SK-N-SH (cell line): Measurements from ENCODE around the gene GULP1. TPM values are rescaled to one million over a fixed set of nuclear protein-coding genes. Genes with fewer than 3 reads are reported as not detected.

Source experiments
- CTCF ChIA-PET: fragments of 300-600, 350-600 bp; formaldehyde crosslinking; extraction: SDS; loops from one replicate; lab custom pipeline; 2021; lab: Yijun Ruan, JAX
- POLR2A ChIA-PET: fragments of 350-600 bp; sonication (Branson Sonifier 250); formaldehyde crosslinking; extraction: SDS; loops from one replicate; lab custom pipeline; 2020; ENCODE audit warnings: antibody characterized with exemption, inconsistent platforms; lab: Yijun Ruan, JAX
- DNase-seq: peaks from one replicate; pipeline ENCODE4 v3.0.0; 2012
- H2AFZ ChIP-seq: fragments of 200-600 bp; sonication (generic); 2 replicates; pipeline ENCODE4 v1.8.1; 2016; ENCODE audit warnings: antibody characterized with exemption, mild to moderate bottlenecking, low read depth
- H3F3A ChIP-seq: fragments of 200-600 bp; sonication (generic); replicated peaks from 2 replicates; pipeline ENCODE3; 2016; ENCODE audit warnings: antibody characterized with exemption, mild to moderate bottlenecking; ENCODE audit not compliant: insufficient read depth
- H3K27ac ChIP-seq, 2 experiments: fragments of 200-500 bp in 1 of 2; fragments of 200-600 bp in 1 of 2; sonication (Bioruptor generic) in 1 of 2; sonication (generic), shearing (Covaris generic) in 1 of 2; 2 replicates each; pipeline versions ENCODE4 v1.5.1 to v1.6.1; 2014 to 2016; ENCODE audit warnings: low read depth in 2 of 2, inconsistent platforms in 1 of 2, low read length in 1 of 2, mild to moderate bottlenecking in 1 of 2, mixed read lengths in 1 of 2
- H3K27me3 ChIP-seq: fragments of 200-600 bp; sonication (generic), shearing (Covaris generic); 2 replicates; pipeline ENCODE4 v1.6.1; 2016; ENCODE audit warnings: mixed run types; ENCODE audit not compliant: insufficient read depth
- H3K36me3 ChIP-seq, 2 experiments: fragments of 200-500 bp in 1 of 2; fragments of 200-600 bp in 1 of 2; sonication (Bioruptor generic) in 1 of 2; sonication (generic) in 1 of 2; replicated peaks in 1 of 2; 2 replicates each; pipeline versions ENCODE3 to v1.5.1; 2014 to 2016; ENCODE audit warnings: low read length in 1 of 2, mild to moderate bottlenecking in 1 of 2; ENCODE audit not compliant: insufficient read depth in 2 of 2, control insufficient read depth in 1 of 2
- H3K4me1 ChIP-seq, 2 experiments: fragments of 200-500 bp in 1 of 2; fragments of 200-600 bp in 1 of 2; sonication (Bioruptor generic) in 1 of 2; sonication (generic), shearing (Covaris generic) in 1 of 2; 2 replicates each; pipeline versions ENCODE4 v1.5.1 to v1.6.1; 2014 to 2016; ENCODE audit warnings: low read depth in 1 of 2, low read length in 1 of 2, mixed run types in 1 of 2; ENCODE audit not compliant: insufficient read depth in 2 of 2, control insufficient read depth in 1 of 2
- H3K4me2 ChIP-seq: fragments of 200-600 bp; sonication (generic), shearing (Covaris generic); 2 replicates; pipeline ENCODE4 v1.6.1; 2017; ENCODE audit warnings: mixed run types
- H3K4me3 ChIP-seq, 2 experiments: fragments of 200-500 bp in 1 of 2; fragments of 200-600 bp in 1 of 2; sonication (Bioruptor generic) in 1 of 2; sonication (generic), shearing (Covaris generic) in 1 of 2; 2 replicates each; pipeline versions ENCODE4 v1.5.1 to v1.8.1; 2014 to 2016; ENCODE audit warnings: low read depth in 2 of 2, inconsistent platforms in 1 of 2, low read length in 1 of 2, mild to moderate bottlenecking in 1 of 2, mixed read lengths in 1 of 2, moderate library complexity in 1 of 2
- H3K79me2 ChIP-seq: fragments of 200-600 bp; sonication (generic); 2 replicates; pipeline ENCODE4 v1.8.1; 2017; ENCODE audit warnings: mild to moderate bottlenecking; ENCODE audit not compliant: insufficient read depth
- H3K9ac ChIP-seq: fragments of 200-600 bp; sonication (generic); 2 replicates; pipeline ENCODE4 v1.6.1; 2017; ENCODE audit warnings: mixed run types
- H3K9me2 ChIP-seq: fragments of 200-600 bp; sonication (generic); 2 replicates; pipeline ENCODE4 v1.6.1; 2017; ENCODE audit warnings: mixed run types
- H3K9me3 ChIP-seq: fragments of 200-600 bp; sonication (generic); 2 replicates; pipeline ENCODE4 v1.6.1; 2017; ENCODE audit warnings: mixed run types, mild to moderate bottlenecking, moderate library complexity
- H4K20me1 ChIP-seq: fragments of 200-600 bp; sonication (generic); 2 replicates; pipeline ENCODE4 v1.6.1; 2017; ENCODE audit warnings: mild to moderate bottlenecking, mixed run types; ENCODE audit not compliant: insufficient read depth
- FOSL2 ChIP-seq: IDR thresholded peaks from 2 replicates; pipeline ENCODE4 v1.4.0; 2012; ENCODE audit warnings: low read depth, mild to moderate bottlenecking, moderate library complexity, borderline replicate concordance
- IRF3 ChIP-seq: fragments of 150-350 bp; IDR thresholded peaks from 2 replicates; pipeline ENCODE4 v1.6.1; 2016; ENCODE audit warnings: mild to moderate bottlenecking, low read depth, low read length
- JUND ChIP-seq: IDR thresholded peaks from 2 replicates; pipeline ENCODE4 v1.4.0; 2012
- MAX ChIP-seq: IDR thresholded peaks from 2 replicates; pipeline ENCODE4 v1.4.0; 2012; ENCODE audit warnings: low read depth
- MXI1 ChIP-seq: IDR thresholded peaks from 2 replicates; pipeline ENCODE4 v1.6.1; 2012; ENCODE audit warnings: mild to moderate bottlenecking, low read depth, low read length, improper control_type of control experiment
- NFIC ChIP-seq: IDR thresholded peaks from 2 replicates; pipeline ENCODE4 v1.4.0; 2012; ENCODE audit warnings: borderline replicate concordance
- NRF1 ChIP-seq: IDR thresholded peaks from 2 replicates; pipeline ENCODE4 v1.6.1; 2012; ENCODE audit warnings: low read depth, mild to moderate bottlenecking, low read length
- PBX3 ChIP-seq: IDR thresholded peaks from 2 replicates; pipeline ENCODE4; 2012
- POLR2AphosphoS5 ChIP-seq: IDR thresholded peaks from 2 replicates; pipeline ENCODE4 v1.6.1; 2012; ENCODE audit warnings: low read depth, low read length
- RAD21 ChIP-seq: IDR thresholded peaks from 2 replicates; pipeline ENCODE4 v1.6.1; 2012; ENCODE audit warnings: mild to moderate bottlenecking, low read length
- RCOR1 ChIP-seq: fragments of 150-350 bp; IDR thresholded peaks from 2 replicates; pipeline ENCODE4 v1.6.1; 2017; ENCODE audit warnings: antibody characterized with exemption, low read length
- RFX5 ChIP-seq: IDR thresholded peaks from 2 replicates; pipeline ENCODE4 v1.6.1; 2012; ENCODE audit warnings: mild to moderate bottlenecking, improper control_type of control experiment, low read length
- RXRA ChIP-seq: IDR thresholded peaks from 2 replicates; pipeline ENCODE4 v1.4.0; 2012; ENCODE audit warnings: low read depth, mild to moderate bottlenecking, borderline replicate concordance
- SIN3A ChIP-seq: IDR thresholded peaks from 2 replicates; pipeline ENCODE4 v1.6.1; 2012; ENCODE audit warnings: low read depth, mild to moderate bottlenecking, low read length, moderate library complexity, borderline replicate concordance
- SMC3 ChIP-seq: IDR thresholded peaks from 2 replicates; pipeline ENCODE4 v1.6.1; 2012; ENCODE audit warnings: low read depth, low read length, improper control_type of control experiment
- TAF1 ChIP-seq: IDR thresholded peaks from 2 replicates; pipeline ENCODE4 v1.6.1; 2012; ENCODE audit warnings: low read depth, mild to moderate bottlenecking, low read length, moderate library complexity, borderline replicate concordance
- TCF12 ChIP-seq: IDR thresholded peaks from 2 replicates; pipeline ENCODE4 v1.4.0; 2012
- TEAD4 ChIP-seq: IDR thresholded peaks from 2 replicates; pipeline ENCODE4 v1.4.0; 2012; ENCODE audit warnings: mild to moderate bottlenecking, borderline replicate concordance; ENCODE audit not compliant: insufficient read depth
- USF2 ChIP-seq: fragments of 150-350 bp; IDR thresholded peaks from 2 replicates; pipeline ENCODE4 v1.6.1; 2017; ENCODE audit warnings: antibody characterized with exemption, low read length, low read depth, borderline replicate concordance
- YY1 ChIP-seq: IDR thresholded peaks from 2 replicates; pipeline ENCODE4 v1.4.0; 2012; ENCODE audit warnings: low read depth, mild to moderate bottlenecking
- WGBS: methylation state at CpG from one replicate; pipeline ENCODE4 v1.1.6; 2017; ENCODE audit warnings: low lambda C conversion rate; 5-methylcytosine and 5-hydroxymethylcytosine counted together
- polyA plus RNA-seq, 3 experiments: library from polyadenylated mRNA; depleted of rRNA; stranded (reverse); fragments of >200 nt; gene quantifications; 2 replicates each; pipeline ENCODE4 v1.2.3, GENCODE V29; 2012

GULP1 gene
- polyA plus RNA-seq, 1 of the 3 experiments (the other 2 are of a cell fraction) = 33.8 TPM

GRCh38 chr2:188285774-188286173, 5.9 kb upstream of the GULP1 start:
- no peak overlapping the region for H2AFZ ChIP-seq
- no peak overlapping the region for H3K4me2 ChIP-seq
- no peak for DNase-seq
- no peak overlapping the region for H3K27ac ChIP-seq
- H3F3A ChIP-seq = no peaks in the 10 kb centered on the region
- CTCF ChIA-PET = interaction anchor here (0.6 to 2.1 kb wide), 2 partner anchors 84 to 159 kb away, joined by 3 to 5 read pairs; no protein-coding TSS in a partner anchor
- H3K9me2 ChIP-seq = no peaks in the 10 kb centered on the region
- no peaks in the 10 kb centered on the region for H3K36me3 ChIP-seq
- H3K4me3 ChIP-seq = no peak overlapping the region
- no peaks in the 10 kb centered on the region for H3K9me3 ChIP-seq
- TF ChIP-seq RAD21 = no peak
- no peak for TF ChIP-seq RXRA
- TF ChIP-seq MAX = no peak
- TF ChIP-seq JUND = no peak
- no peak for TF ChIP-seq TEAD4
- TF ChIP-seq TCF12 = no peak
- TF ChIP-seq RFX5 = no peak
- TF ChIP-seq TAF1 = no peak
- TF ChIP-seq SMC3 = no peak
- no peak for TF ChIP-seq FOSL2
- no peak for TF ChIP-seq YY1
- TF ChIP-seq MXI1 = no peak
- no peak for TF ChIP-seq NRF1
- no peak for TF ChIP-seq PBX3
- no peak for TF ChIP-seq RCOR1
- no peak for TF ChIP-seq POLR2AphosphoS5
- no peak for TF ChIP-seq SIN3A
- TF ChIP-seq IRF3 = no peak
- no peak for TF ChIP-seq USF2
- TF ChIP-seq NFIC = no peak
- peaks cover 0 to 4% of the 10 kb centered on the region in 2 experiments; a peak in 2 of 4 replicates for H3K4me1 ChIP-seq
- 69% methylated on average over 2 of the region's 2 CpGs for WGBS
- no peaks in the 10 kb centered on the region for H3K27me3 ChIP-seq
- H4K20me1 ChIP-seq = no peaks in the 10 kb centered on the region
- H3K9ac ChIP-seq = no peak overlapping the region
- H3K79me2 ChIP-seq = peaks cover 6% of the 10 kb centered on the region; the same call in 1 of the 2 replicates
- POLR2A ChIA-PET = no interaction called here
